Gastroesophageal sphincter (tissue), 4 donors: Measurements from ENCODE around the gene C17orf50. TPM values are rescaled to one million over a fixed set of nuclear protein-coding genes. Genes with fewer than 3 reads are reported as not detected.

Experiments
- ATAC-seq: fragments of 150-250 bp; one replicate; pipeline ENCODE4 v1.9.1; 2016; ENCODE audit warnings: mild to moderate bottlenecking, moderate library complexity
- H3K27ac ChIP-seq, 4 donors: fragments of 200-600 bp; sonication (generic) in 3 of 4; 1 replicate in 3 of 4; 2 replicates in 1 of 4; pipeline ENCODE4 v1.5.1; 2016 to 2019
- H3K27me3 ChIP-seq: fragments of 200-600 bp; sonication (generic); one replicate; pipeline ENCODE4 v1.5.1; 2019
- H3K36me3 ChIP-seq, 2 donors: fragments of 200-600 bp; sonication (generic); one replicate each; pipeline ENCODE4 v1.5.1; 2019; ENCODE audit warnings: control low read depth in 1 of 2
- H3K4me1 ChIP-seq, 3 donors: fragments of 200-600 bp; sonication (generic); 1 replicate in 2 of 3; 2 replicates in 1 of 3; pipeline ENCODE4 v1.5.1; 2016 to 2019; ENCODE audit warnings: control low read depth in 2 of 3
- H3K4me3 ChIP-seq, 2 donors: fragments of 200-600 bp; sonication (generic); one replicate each; pipeline ENCODE4 v1.5.1; 2019; ENCODE audit warnings: mild to moderate bottlenecking in 1 of 2, moderate library complexity in 1 of 2
- H3K9me3 ChIP-seq, 3 donors: fragments of 200-600 bp; sonication (generic); one replicate each; pipeline ENCODE4 v1.5.1; 2017 to 2019; ENCODE audit warnings: control low read depth in 2 of 3
- CTCF ChIP-seq, 4 experiments: fragments of 200-600 bp in 2 of 4; fragments of 450-650 bp in 2 of 4; sonication (generic) in 1 of 4; IDR thresholded peaks; one replicate each; pipeline ENCODE4 v1.5.1; 2017 to 2019; ENCODE audit warnings: antibody characterized with exemption in 4 of 4, mild to moderate bottlenecking in 2 of 4, moderate library complexity in 2 of 4
- EP300 ChIP-seq: sonication (generic); formaldehyde crosslinking; IDR thresholded peaks from one replicate; pipeline ENCODE4 v1.6.1; 2017; ENCODE audit warnings: antibody characterized with exemption, mild to moderate bottlenecking
- POLR2A ChIP-seq, 2 donors: fragments of 450-650 bp; IDR thresholded peaks; one replicate each; pipeline ENCODE4 v1.6.1; 2017; ENCODE audit warnings: antibody characterized with exemption in 2 of 2, mild to moderate bottlenecking in 2 of 2, moderate library complexity in 1 of 2
- POLR2AphosphoS5 ChIP-seq: sonication (generic); formaldehyde crosslinking; IDR thresholded peaks from one replicate; pipeline ENCODE4 v1.6.1; 2017; ENCODE audit warnings: antibody characterized with exemption
- WGBS, 2 donors: methylation state at CpG; one replicate each; pipeline ENCODE4 v1.1.5; 2018; ENCODE audit warnings: low coverage in 1 of 2; 5-methylcytosine and 5-hydroxymethylcytosine counted together
- total RNA-seq, 4 donors: library from RNA; depleted of rRNA; stranded (reverse); fragments of >200 nt; gene quantifications; one replicate each; pipeline ENCODE4 v1.1.0, GENCODE V29; 2016

Gene C17orf50
- total RNA-seq, 4 donors from 2014 or later = not detected

GRCh38 chr17:35786941-35787432, 26.3 kb downstream of the C17orf50 start:
- H3K9me3 ChIP-seq = no peaks in the 10 kb centered on the region
- H3K4me1 ChIP-seq = peaks cover 11 to 83% (median 31%) of the 10 kb centered on the region in 3 donors
- ATAC-seq = peak; percentile 12
- WGBS, 2 donors = 16 to 19% methylated on average over 3 of the region's 3 CpGs
- H3K27ac ChIP-seq = peak overlapping the region; percentile 61 to 84 (median 80)
- no peaks in the 10 kb centered on the region for H3K27me3 ChIP-seq
- H3K36me3 ChIP-seq = no peaks in the 10 kb centered on the region
- no peak for TF ChIP-seq EP300
- TF ChIP-seq CTCF (IDR thresholded peaks at IDR 0.05) = no peak
- TF ChIP-seq POLR2AphosphoS5 = peak; percentile 46
- TF ChIP-seq POLR2A (IDR thresholded peaks at IDR 0.05) = no peak
- H3K4me3 ChIP-seq = no peak overlapping the region

GRCh38 chr17:35788477-35789368, 28.0 kb downstream of the C17orf50 start:
- 20 to 27% methylated on average over 1 to 2 of the region's 2 CpGs for WGBS, 2 donors

GRCh38 chr17:35790841-35791240, 30.2 kb downstream of the C17orf50 start:
- H3K9me3 ChIP-seq = no peaks in the 10 kb centered on the region
- 80 to 93% methylated on average over 3 of the region's 3 CpGs for WGBS, 2 donors
- peaks cover 5% of the 10 kb centered on the region for H3K27me3 ChIP-seq
- H3K36me3 ChIP-seq = no peaks in the 10 kb centered on the region
- no peak for ATAC-seq
- no peak overlapping the region for H3K4me3 ChIP-seq
- peak overlapping the region in 2 of 4 donors; percentile 49 to 87 for H3K27ac ChIP-seq
- H3K4me1 ChIP-seq = peaks cover 11 to 85% (median 16%) of the 10 kb centered on the region in 3 donors
- TF ChIP-seq EP300 (no peak), CTCF (IDR thresholded peaks at IDR 0.05) (no peak), POLR2A (IDR thresholded peaks at IDR 0.05) (no peak), POLR2AphosphoS5 (no peak)

More at GRCh38 chr17:35788477-35789368, 28.0 kb downstream of the C17orf50 start:
- ATAC-seq = peak; percentile 72
- no peak for TF ChIP-seq EP300
- peak; percentile 47 for TF ChIP-seq POLR2AphosphoS5
- H3K4me1 ChIP-seq = peaks cover 11 to 83% (median 25%) of the 10 kb centered on the region in 3 donors
- H3K27me3 ChIP-seq = no peaks in the 10 kb centered on the region
- no peaks in the 10 kb centered on the region for H3K36me3 ChIP-seq
- H3K9me3 ChIP-seq = no peaks in the 10 kb centered on the region
- peak overlapping the region; percentile 61 to 81 (median 80) for H3K27ac ChIP-seq
- H3K4me3 ChIP-seq = no peak overlapping the region

GRCh38 chr17:35791681-35792350, 31.1 kb downstream of the C17orf50 start:
- no peak for ATAC-seq
- no peaks in the 10 kb centered on the region for H3K36me3 ChIP-seq
- H3K9me3 ChIP-seq = no peaks in the 10 kb centered on the region
- no peak overlapping the region for H3K4me3 ChIP-seq
- H3K27me3 ChIP-seq = peaks cover 5% of the 10 kb centered on the region
- H3K27ac ChIP-seq = peak overlapping the region in 3 of 4 donors; percentile 40 to 87 (median 87)
- H3K4me1 ChIP-seq = peaks cover 9 to 83% (median 17%) of the 10 kb centered on the region in 3 donors
- TF ChIP-seq POLR2AphosphoS5 = no peak
- no peak for TF ChIP-seq POLR2A (IDR thresholded peaks at IDR 0.05)
- no peak for TF ChIP-seq CTCF (IDR thresholded peaks at IDR 0.05)
- TF ChIP-seq EP300 = no peak
- 67 to 86% methylated on average over 5 to 9 of the region's 9 CpGs for WGBS, 2 donors

- WGBS, 2 donors = 54% methylated on average over 1 of the region's 3 CpGs; no CpG with 5 or more reads in 1 of the 2 donors
- no peak for TF ChIP-seq POLR2AphosphoS5
- TF ChIP-seq CTCF (IDR thresholded peaks at IDR 0.05) = no peak
- TF ChIP-seq EP300 = no peak
- TF ChIP-seq POLR2A (IDR thresholded peaks at IDR 0.05) = no peak
- no peak for ATAC-seq
- no peaks in the 10 kb centered on the region for H3K9me3 ChIP-seq
- no peaks in the 10 kb centered on the region for H3K36me3 ChIP-seq
- peaks cover 3 to 72% (median 13%) of the 10 kb centered on the region in 3 donors for H3K4me1 ChIP-seq
- peak overlapping the region in 3 of 4 donors; percentile 40 to 87 (median 87) for H3K27ac ChIP-seq
- H3K27me3 ChIP-seq = peaks cover 5% of the 10 kb centered on the region
- H3K4me3 ChIP-seq = peak overlapping the region in 1 of 2 donors; percentile 80
Measured at GRCh38 chr17:35793257-35793656, 32.6 kb downstream of the C17orf50 start.
